ENCODE results near the gene MAP2K6. TPM values are rescaled to one million over a fixed set of nuclear protein-coding genes. Genes with fewer than 3 reads are reported as not detected.
A peak's percentile ranks its signal among the peaks of the same experiment; 100 is the strongest.

Gene MAP2K6
- total and polyA plus RNA-seq, 11 donors, result 0.61 to 5.1 (median 1.4) TPM

- intact Hi-C loops (cut with DNase I), result no loop called here
- no peak for TF ChIP-seq POLR2A (IDR thresholded peaks at IDR 0.05)
- no peak for TF ChIP-seq CTCF (IDR thresholded peaks at IDR 0.05)
- H3K27me3 ChIP-seq, result peaks cover 0 to 3% (median 0%) of the 10 kb centered on the region in 9 donors
- H3K4me3 ChIP-seq, result peak overlapping the region in 9 of 12 donors; percentile 17 to 45 (median 35)
- 41 to 53% (median 47%) methylated on average over 18 of the region's 18 CpGs for WGBS, 4 donors
- peak overlapping the region in 7 of 12 donors; percentile 8 to 39 (median 30) for H3K27ac ChIP-seq
- no peaks in the 10 kb centered on the region for H3K9me3 ChIP-seq
- peaks cover 0 to 10% (median 0%) of the 10 kb centered on the region in 12 donors for H3K4me1 ChIP-seq
- no peaks in the 10 kb centered on the region for H3K36me3 ChIP-seq
- ATAC-seq (peak in 2 of 4 donors; percentile 31 to 91), DNase-seq (peak in 2 of 5 donors; percentile 18 to 32)
These were observed 166.8 kb downstream of the MAP2K6 start for GRCh38 chr17:69581061-69581961.

GRCh38 chr17:69588316-69588715 lies 173.8 kb downstream of the MAP2K6 start:
- TF ChIP-seq CTCF (IDR thresholded peaks at IDR 0.05) (no peak), POLR2A (IDR thresholded peaks at IDR 0.05) (no peak)
- Histone ChIP-seq H3K27me3 (no peaks in the 10 kb centered on the region), H3K36me3 (no peaks in the 10 kb centered on the region), H3K4me3 (no peak overlapping the region), H3K27ac (no peak overlapping the region), H3K4me1 (no peaks in the 10 kb centered on the region), H3K9me3 (no peaks in the 10 kb centered on the region)
- intact Hi-C loops (cut with DNase I), result no loop called here
- WGBS, 4 donors, result 46 to 68% (median 54%) methylated on average over 2 of the region's 2 CpGs
- no peak for ATAC-seq
- no peak for DNase-seq

GRCh38 chr17:69588827-69589239 lies 174.3 kb downstream of the MAP2K6 start:
- intact Hi-C loops (cut with DNase I), result no loop called here
- no peak for ATAC-seq
- H3K27ac ChIP-seq, result no peak overlapping the region
- WGBS, 4 donors, result 50 to 62% (median 53%) methylated on average over 5 of the region's 5 CpGs
- no peaks in the 10 kb centered on the region for H3K4me1 ChIP-seq
- no peaks in the 10 kb centered on the region for H3K27me3 ChIP-seq
- no peak overlapping the region for H3K4me3 ChIP-seq
- TF ChIP-seq CTCF (IDR thresholded peaks at IDR 0.05) (no peak), POLR2A (IDR thresholded peaks at IDR 0.05) (no peak)
- no peaks in the 10 kb centered on the region for H3K9me3 ChIP-seq
- H3K36me3 ChIP-seq, result no peaks in the 10 kb centered on the region
- no peak for DNase-seq

- WGBS, 4 donors, result 93 to 100% (median 98%) methylated on average over 1 of the region's 1 CpG
- Histone ChIP-seq H3K4me3 (no peak overlapping the region), H3K27ac (no peak overlapping the region), H3K36me3 (no peaks in the 10 kb centered on the region), H3K4me1 (no peaks in the 10 kb centered on the region), H3K27me3 (no peaks in the 10 kb centered on the region), H3K9me3 (no peaks in the 10 kb centered on the region)
- no peak for TF ChIP-seq POLR2A (IDR thresholded peaks at IDR 0.05)
- no peak for TF ChIP-seq CTCF (IDR thresholded peaks at IDR 0.05)
- intact Hi-C loops (cut with DNase I), result no loop called here
- DNase-seq (no peak), ATAC-seq (no peak)
These were observed 176.2 kb downstream of the MAP2K6 start for GRCh38 chr17:69590671-69591070.

Measured in heart left ventricle (tissue), 16 donors.